ENCODE results near the gene CELSR1.

CELSR1 gene

DNA sequence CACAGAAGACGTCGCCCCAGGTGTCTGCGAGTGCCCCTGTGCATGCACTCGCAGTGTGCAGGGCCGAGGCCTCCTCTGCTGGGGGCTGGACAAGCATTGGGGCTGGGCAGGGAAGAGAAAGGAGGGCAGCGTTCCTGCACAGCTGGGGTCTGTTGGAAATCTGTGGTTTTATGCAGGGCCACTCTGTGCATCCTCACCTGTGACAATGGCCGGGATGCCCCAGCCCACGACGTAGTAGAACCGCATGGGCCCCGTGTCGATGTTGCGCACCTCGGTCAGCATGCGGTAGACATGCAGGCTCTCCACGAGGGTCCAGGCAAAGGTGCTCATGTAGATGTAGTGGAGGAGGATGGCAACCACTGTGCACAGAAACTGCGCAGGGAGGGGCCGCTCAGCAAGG lies 164.7 kb downstream of the CELSR1 start:
- Histone ChIP-seq H4K20me1 (ENCODE audit: control insufficient read depth, insufficient read depth, low read depth, low read length) (no peaks in the 10 kb centered on the region), H3K4me2 (ENCODE audit: low read length) (no peak overlapping the region), H3K27ac (ENCODE audit: low read depth, low read length) (no peak overlapping the region), H3F3A (ENCODE audit: control insufficient read depth, insufficient read depth) (no peaks in the 10 kb centered on the region), H3K9me2 (replicated peaks; ENCODE audit: control insufficient read depth, low read length) (no peaks in the 10 kb centered on the region), H3K79me2 (ENCODE audit: control insufficient read depth, low read length) (no peaks in the 10 kb centered on the region), H3K4me1 (ENCODE audit: control insufficient read depth, low read length) (no peaks in the 10 kb centered on the region), H3K4me3 (ENCODE audit: low read length) (no peak overlapping the region), H3K9me3 (ENCODE audit: control insufficient read depth, insufficient read depth, low read length) (peaks cover 8% of the 10 kb centered on the region; the same call in 1 of the 2 replicates), H3K27me3 (ENCODE audit: control insufficient read depth, low read length) (no peaks in the 10 kb centered on the region), H3K36me3 (ENCODE audit: control insufficient read depth, low read length) (no peaks in the 10 kb centered on the region)
- no peak for TF ChIP-seq EZH2phosphoT487 (IDR thresholded peaks at IDR 0.05; ENCODE audit: borderline replicate concordance, low read length)

- Histone ChIP-seq H3K27me3 (ENCODE audit: control insufficient read depth, low read length) (no peaks in the 10 kb centered on the region), H4K20me1 (ENCODE audit: control insufficient read depth, insufficient read depth, low read depth, low read length) (no peaks in the 10 kb centered on the region), H3F3A (ENCODE audit: control insufficient read depth, insufficient read depth) (no peaks in the 10 kb centered on the region), H3K79me2 (ENCODE audit: control insufficient read depth, low read length) (no peaks in the 10 kb centered on the region), H3K4me2 (ENCODE audit: low read length) (no peak overlapping the region), H3K27ac (ENCODE audit: low read depth, low read length) (no peak overlapping the region), H3K4me1 (ENCODE audit: control insufficient read depth, low read length) (no peaks in the 10 kb centered on the region), H3K36me3 (ENCODE audit: control insufficient read depth, low read length) (no peaks in the 10 kb centered on the region), H3K9me3 (ENCODE audit: control insufficient read depth, insufficient read depth, low read length) (peaks cover 8% of the 10 kb centered on the region; the same call in 1 of the 2 replicates), H3K9me2 (replicated peaks; ENCODE audit: control insufficient read depth, low read length) (no peaks in the 10 kb centered on the region), H3K4me3 (ENCODE audit: low read length) (no peak overlapping the region)
- no peak for TF ChIP-seq EZH2phosphoT487 (IDR thresholded peaks at IDR 0.05; ENCODE audit: borderline replicate concordance, low read length)
- TF ChIP-seq, protein P1, sequence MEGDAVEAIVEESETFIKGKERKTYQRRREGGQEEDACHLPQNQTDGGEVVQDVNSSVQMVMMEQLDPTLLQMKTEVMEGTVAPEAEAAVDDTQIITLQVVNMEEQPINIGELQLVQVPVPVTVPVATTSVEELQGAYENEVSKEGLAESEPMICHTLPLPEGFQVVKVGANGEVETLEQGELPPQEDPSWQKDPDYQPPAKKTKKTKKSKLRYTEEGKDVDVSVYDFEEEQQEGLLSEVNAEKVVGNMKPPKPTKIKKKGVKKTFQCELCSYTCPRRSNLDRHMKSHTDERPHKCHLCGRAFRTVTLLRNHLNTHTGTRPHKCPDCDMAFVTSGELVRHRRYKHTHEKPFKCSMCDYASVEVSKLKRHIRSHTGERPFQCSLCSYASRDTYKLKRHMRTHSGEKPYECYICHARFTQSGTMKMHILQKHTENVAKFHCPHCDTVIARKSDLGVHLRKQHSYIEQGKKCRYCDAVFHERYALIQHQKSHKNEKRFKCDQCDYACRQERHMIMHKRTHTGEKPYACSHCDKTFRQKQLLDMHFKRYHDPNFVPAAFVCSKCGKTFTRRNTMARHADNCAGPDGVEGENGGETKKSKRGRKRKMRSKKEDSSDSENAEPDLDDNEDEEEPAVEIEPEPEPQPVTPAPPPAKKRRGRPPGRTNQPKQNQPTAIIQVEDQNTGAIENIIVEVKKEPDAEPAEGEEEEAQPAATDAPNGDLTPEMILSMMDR (IDR thresholded peaks at IDR 0.05; ENCODE audit: low read depth, low read length, poor library complexity, severe bottlenecking): no peak
Measured at GRCh38 chr22:46371623-46372226, 165.7 kb downstream of the CELSR1 start.

DNA sequence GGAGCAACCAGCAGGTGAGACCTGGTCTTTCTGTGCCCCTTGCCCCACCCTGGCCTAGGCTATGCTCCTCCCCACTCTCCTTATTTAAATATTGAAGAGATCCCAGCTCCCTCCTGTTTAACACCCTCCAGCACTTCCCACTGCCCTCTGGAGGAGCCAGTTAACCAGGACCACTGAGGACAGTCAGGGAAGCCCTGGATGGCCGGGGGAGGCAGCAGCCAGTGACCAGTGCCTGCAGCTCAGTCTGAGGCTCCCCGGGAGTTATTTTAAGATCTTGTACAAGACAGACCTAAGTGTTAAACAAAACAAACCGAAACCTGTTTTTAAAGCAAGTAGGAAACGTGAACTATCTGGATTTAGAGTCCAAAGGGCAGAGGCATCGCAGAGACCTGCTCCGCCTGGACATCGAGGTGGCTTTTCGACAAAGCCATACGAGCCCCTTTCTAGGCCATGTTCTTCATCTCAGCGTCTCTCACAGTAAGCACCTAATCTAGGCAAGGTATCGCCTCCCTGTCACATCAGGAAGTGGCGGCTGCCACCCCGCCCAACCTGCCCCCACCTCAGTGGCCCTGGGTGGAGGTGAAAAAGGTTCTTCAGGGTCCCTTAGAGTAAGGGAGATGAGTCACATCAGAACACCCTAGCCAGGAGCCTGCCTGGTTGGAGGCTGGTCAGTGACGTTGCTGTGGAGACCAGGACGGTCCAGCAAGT lies 166.7 kb downstream of the CELSR1 start:
- no peaks in the 10 kb centered on the region for H4K20me1 ChIP-seq (ENCODE audit: control insufficient read depth, insufficient read depth, low read depth, low read length)
- no peaks in the 10 kb centered on the region for H3K4me1 ChIP-seq (ENCODE audit: control insufficient read depth, low read length)
- no peaks in the 10 kb centered on the region for H3K27me3 ChIP-seq (ENCODE audit: control insufficient read depth, low read length)
- no peaks in the 10 kb centered on the region for H3F3A ChIP-seq (ENCODE audit: control insufficient read depth, insufficient read depth)
- no peak overlapping the region for H3K27ac ChIP-seq (ENCODE audit: low read depth, low read length)
- H3K36me3 ChIP-seq (ENCODE audit: control insufficient read depth, low read length): no peaks in the 10 kb centered on the region
- H3K79me2 ChIP-seq (ENCODE audit: control insufficient read depth, low read length): no peaks in the 10 kb centered on the region
- H3K4me3 ChIP-seq (ENCODE audit: low read length): no peak overlapping the region
- TF ChIP-seq, protein P1 (IDR thresholded peaks at IDR 0.05; ENCODE audit: low read depth, low read length, poor library complexity, severe bottlenecking): no peak
- no peak for TF ChIP-seq EZH2phosphoT487 (IDR thresholded peaks at IDR 0.05; ENCODE audit: borderline replicate concordance, low read length)
- peaks cover under 1% of the 10 kb centered on the region; the same call in 1 of the 2 replicates for H3K9me3 ChIP-seq (ENCODE audit: control insufficient read depth, insufficient read depth, low read length)
- H3K4me2 ChIP-seq (ENCODE audit: low read length): no peak overlapping the region
- H3K9me2 ChIP-seq (replicated peaks; ENCODE audit: control insufficient read depth, low read length): no peaks in the 10 kb centered on the region

All from DOHH2 (cell line).